Large intestine (tissue), 3 donors: Measurements from ENCODE around the gene CEP131. TPM values are rescaled to one million over a fixed set of nuclear protein-coding genes. Genes with fewer than 3 reads are reported as not detected.
A peak's percentile ranks its signal among the peaks of the same experiment; 100 is the strongest.

Experiments
- DNase-seq, 2 donors: peaks; one replicate each; pipeline versions ENCODE4 v3.0.0 to v3.0.0-alpha.2; 2013
- H3K27ac ChIP-seq: one replicate; pipeline ENCODE4 v1.5.1; 2013; ENCODE audit warnings: low read length
- H3K27me3 ChIP-seq: 2 replicates; pipeline ENCODE4 v1.6.1; 2013; ENCODE audit warnings: low read length; ENCODE audit not compliant: control insufficient read depth, insufficient read depth
- H3K36me3 ChIP-seq: 2 replicates; pipeline ENCODE4 v1.6.1; 2013; ENCODE audit warnings: low read length; ENCODE audit not compliant: control insufficient read depth, insufficient read depth
- H3K4me1 ChIP-seq: one replicate; pipeline ENCODE4 v1.6.1; 2013; ENCODE audit warnings: low read length; ENCODE audit not compliant: control insufficient read depth, insufficient read depth
- H3K4me3 ChIP-seq: one replicate; pipeline ENCODE4 v1.5.1; 2013; ENCODE audit warnings: low read length
- H3K9me3 ChIP-seq: one replicate; pipeline ENCODE4 v1.6.1; 2013; ENCODE audit warnings: mild to moderate bottlenecking, low read depth, low read length, moderate library complexity; ENCODE audit not compliant: control insufficient read depth
- WGBS: methylation state at CpG from one replicate; pipeline ENCODE4 v1.1.5; 2013; ENCODE audit warnings: low lambda C conversion rate; ENCODE audit not compliant: insufficient coverage; 5-methylcytosine and 5-hydroxymethylcytosine counted together
- polyA plus RNA-seq: library from polyadenylated mRNA; unstranded; fragments of 120-200 nt; gene quantifications from one replicate; pipeline ENCODE4 v1.2.1, GENCODE V29; 2013

Gene CEP131
- polyA plus RNA-seq, 1 donor = 9.0 TPM

GRCh38 chr17:81163703-81164370 is 58.9 kb downstream of the CEP131 start:
- Histone ChIP-seq H3K27ac (peak overlapping the region; percentile 92), H3K4me1 (peaks cover 38% of the 10 kb centered on the region), H3K36me3 (no peaks in the 10 kb centered on the region), H3K9me3 (no peaks in the 10 kb centered on the region), H3K27me3 (peaks cover 2% of the 10 kb centered on the region), H3K4me3 (peak overlapping the region; percentile 83)
- no peak for DNase-seq
- no CpG with 5 or more reads among the region's 15 CpGs for WGBS

GRCh38 chr17:81163051-81163695 is 59.6 kb downstream of the CEP131 start:
- no peak overlapping the region for H3K27ac ChIP-seq
- H3K27me3 ChIP-seq = peaks cover 2% of the 10 kb centered on the region
- DNase-seq = no peak
- H3K36me3 ChIP-seq = no peaks in the 10 kb centered on the region
- H3K4me3 ChIP-seq = no peak overlapping the region
- peaks cover 38% of the 10 kb centered on the region for H3K4me1 ChIP-seq
- WGBS = no CpG with 5 or more reads among the region's 19 CpGs
- H3K9me3 ChIP-seq = no peaks in the 10 kb centered on the region

GRCh38 chr17:81162491-81162890 is 60.3 kb downstream of the CEP131 start:
- Histone ChIP-seq H3K36me3 (no peaks in the 10 kb centered on the region), H3K4me3 (no peak overlapping the region), H3K9me3 (peaks cover 5% of the 10 kb centered on the region), H3K27ac (no peak overlapping the region), H3K4me1 (peaks cover 32% of the 10 kb centered on the region), H3K27me3 (peaks cover 2% of the 10 kb centered on the region)
- no CpG with 5 or more reads among the region's 11 CpGs for WGBS
- DNase-seq = no peak

GRCh38 chr17:81161972-81162371 is 60.8 kb downstream of the CEP131 start:
- no CpG with 5 or more reads among the region's 16 CpGs for WGBS

GRCh38 chr17:81161536-81161935 is 61.2 kb downstream of the CEP131 start:
- Histone ChIP-seq H3K9me3 (peaks cover 5% of the 10 kb centered on the region), H3K27me3 (peaks cover 2% of the 10 kb centered on the region), H3K4me1 (peaks cover 24% of the 10 kb centered on the region), H3K27ac (no peak overlapping the region), H3K36me3 (no peaks in the 10 kb centered on the region), H3K4me3 (no peak overlapping the region)
- no CpG with 5 or more reads among the region's 15 CpGs for WGBS
- DNase-seq = no peak

More at GRCh38 chr17:81161972-81162371, 60.8 kb downstream of the CEP131 start:
- Histone ChIP-seq H3K27ac (no peak overlapping the region), H3K27me3 (peaks cover 2% of the 10 kb centered on the region), H3K4me1 (peaks cover 27% of the 10 kb centered on the region), H3K9me3 (peaks cover 5% of the 10 kb centered on the region), H3K36me3 (no peaks in the 10 kb centered on the region), H3K4me3 (no peak overlapping the region)
- DNase-seq = no peak

GRCh38 chr17:81160747-81161453 is 61.9 kb downstream of the CEP131 start:
- peaks cover 5% of the 10 kb centered on the region for H3K9me3 ChIP-seq
- H3K4me3 ChIP-seq = no peak overlapping the region
- H3K27me3 ChIP-seq = peaks cover 2% of the 10 kb centered on the region
- no peak overlapping the region for H3K27ac ChIP-seq
- WGBS = 100% methylated on average over 1 of the region's 32 CpGs
- no peak for DNase-seq
- H3K4me1 ChIP-seq = peaks cover 24% of the 10 kb centered on the region
- no peaks in the 10 kb centered on the region for H3K36me3 ChIP-seq

GRCh38 chr17:81160306-81160705 is 62.5 kb downstream of the CEP131 start:
- H3K4me3 ChIP-seq = no peak overlapping the region
- H3K36me3 ChIP-seq = no peaks in the 10 kb centered on the region
- peaks cover 21% of the 10 kb centered on the region for H3K4me1 ChIP-seq
- peaks cover 5% of the 10 kb centered on the region for H3K9me3 ChIP-seq
- H3K27ac ChIP-seq = no peak overlapping the region
- DNase-seq = no peak
- no peaks in the 10 kb centered on the region for H3K27me3 ChIP-seq
- WGBS = no CpG with 5 or more reads among the region's 28 CpGs

- Histone ChIP-seq H3K27ac (no peak overlapping the region), H3K36me3 (no peaks in the 10 kb centered on the region), H3K4me1 (peaks cover 16% of the 10 kb centered on the region), H3K9me3 (peaks cover 5% of the 10 kb centered on the region), H3K4me3 (no peak overlapping the region), H3K27me3 (no peaks in the 10 kb centered on the region)
- DNase-seq = no peak
- WGBS = no CpG with 5 or more reads among the region's 25 CpGs
Measured at GRCh38 chr17:81159611-81160265, 63.0 kb downstream of the CEP131 start.

- Histone ChIP-seq H3K27me3 (no peaks in the 10 kb centered on the region), H3K36me3 (no peaks in the 10 kb centered on the region), H3K27ac (no peak overlapping the region), H3K9me3 (peaks cover 5% of the 10 kb centered on the region), H3K4me3 (no peak overlapping the region), H3K4me1 (peaks cover 8% of the 10 kb centered on the region)
- no peak for DNase-seq
- no CpG with 5 or more reads among the region's 43 CpGs for WGBS
Measured at GRCh38 chr17:81158688-81159590, 63.8 kb downstream of the CEP131 start.
